SU-DHL-6 (cell line): Measurements from ENCODE around the gene RNF103.

Experiments
- H2AFZ ChIP-seq: fragments of 200-600 bp; sonication (generic); 2 replicates; pipeline ENCODE4 v1.6.1; 2014; ENCODE audit warnings: low read depth, mild to moderate bottlenecking, moderate library complexity, mixed read lengths, antibody characterized with exemption, low read length; ENCODE audit not compliant: severe bottlenecking
- H3F3A ChIP-seq: fragments of 200-600 bp; shearing (Covaris generic); 2 replicates; pipeline ENCODE4 v1.6.0; 2016; ENCODE audit warnings: antibody characterized with exemption, mild to moderate bottlenecking; ENCODE audit not compliant: insufficient read depth
- H3K27ac ChIP-seq: fragments of 200-600 bp; sonication (generic); 2 replicates; pipeline ENCODE4 v1.5.1; 2016; ENCODE audit warnings: low read depth, mild to moderate bottlenecking, low read length, moderate library complexity, mixed read lengths
- H3K27me3 ChIP-seq: fragments of 200-600 bp; sonication (generic), shearing (Covaris generic); 2 replicates; pipeline ENCODE4 v1.6.0; 2014; ENCODE audit warnings: mild to moderate bottlenecking, low read length
- H3K36me3 ChIP-seq: fragments of 200-600 bp; sonication (generic); 2 replicates; pipeline ENCODE4 v1.6.1; 2014; ENCODE audit warnings: mild to moderate bottlenecking, low read length, mixed read lengths
- H3K4me2 ChIP-seq: fragments of 300-600, 200-600 bp; shearing (Covaris generic), sonication (generic); 2 replicates; pipeline ENCODE4 v1.6.0; 2014; ENCODE audit warnings: low read length, low read depth, mild to moderate bottlenecking; ENCODE audit not compliant: poor library complexity, severe bottlenecking
- H3K4me3 ChIP-seq: fragments of 200-600 bp; sonication (generic); 2 replicates; pipeline ENCODE4 v1.5.1; 2014; ENCODE audit warnings: antibody characterized with exemption, low read length, mild to moderate bottlenecking, mixed read lengths; ENCODE audit not compliant: insufficient read depth, poor library complexity, severe bottlenecking
- H3K79me2 ChIP-seq: fragments of 200-600 bp; sonication (generic); 2 replicates; pipeline ENCODE4 v1.6.1; 2014; ENCODE audit warnings: mild to moderate bottlenecking, low read length, moderate library complexity; ENCODE audit not compliant: insufficient read depth
- H3K9ac ChIP-seq: fragments of 200-600 bp; sonication (generic); 2 replicates; pipeline ENCODE4 v1.7.0; 2014; ENCODE audit warnings: mild to moderate bottlenecking, low read length
- H3K9me2 ChIP-seq: fragments of 200-600 bp; sonication (generic); replicated peaks from 2 replicates; pipeline ENCODE4 v1.6.1; 2014; ENCODE audit warnings: low read length; ENCODE audit not compliant: insufficient read depth
- H3K9me3 ChIP-seq: fragments of 200-600 bp; sonication (generic); 2 replicates; pipeline ENCODE4 v1.6.1; 2014; ENCODE audit warnings: low read length, mixed read lengths; ENCODE audit not compliant: insufficient read depth
- H4K20me1 ChIP-seq: fragments of 200-600 bp; sonication (generic); 2 replicates; pipeline ENCODE4 v1.6.1; 2014; ENCODE audit warnings: low read depth, mild to moderate bottlenecking, antibody characterized with exemption, low read length, moderate library complexity, mixed read lengths
- EZH2phosphoT487 ChIP-seq: fragments of 200-600 bp; sonication (generic), shearing (Covaris generic); conservative IDR thresholded peaks from 2 replicates; pipeline ENCODE4 v1.6.1; 2018; ENCODE audit warnings: mild to moderate bottlenecking, antibody characterized with exemption, low read length, moderate library complexity, mixed read lengths
- TF ChIP-seq, protein P1 (sequence below): fragments of 200-600 bp; sonication (generic); IDR thresholded peaks from one replicate; pipeline ENCODE4 v1.5.1; 2017; ENCODE audit warnings: antibody characterized with exemption, mild to moderate bottlenecking, low read length, moderate library complexity; ENCODE audit not compliant: insufficient read depth, poor library complexity, severe bottlenecking

The RNF103 gene

DNA sequence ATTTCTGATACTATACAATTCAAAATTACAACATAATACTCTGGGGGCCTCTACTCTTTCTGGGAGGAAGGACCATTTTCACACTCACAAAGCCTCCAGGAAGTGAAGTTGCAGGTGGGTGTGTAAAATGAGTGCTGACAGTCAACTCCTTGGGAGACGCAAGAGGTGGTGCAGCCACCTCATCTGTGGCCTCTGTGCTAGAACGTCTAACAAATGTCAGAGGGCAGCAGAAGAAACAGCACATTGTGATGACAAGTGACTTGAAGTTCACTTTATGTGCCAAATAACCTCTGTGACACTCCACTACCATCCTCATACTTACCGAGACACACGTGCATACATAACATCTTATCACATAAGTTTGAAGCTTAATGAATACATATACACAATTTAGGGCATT is 10.2 kb downstream of the RNF103 start:
- Histone ChIP-seq H3F3A (no peaks in the 10 kb centered on the region), H2AFZ (no peak overlapping the region), H3K79me2 (no peaks in the 10 kb centered on the region), H3K36me3 (peaks cover 9% of the 10 kb centered on the region; the same call in 1 of the 2 replicates), H4K20me1 (no peaks in the 10 kb centered on the region), H3K27ac (no peak overlapping the region), H3K27me3 (no peaks in the 10 kb centered on the region), H3K4me3 (no peak overlapping the region), H3K9me3 (no peaks in the 10 kb centered on the region), H3K9ac (no peak overlapping the region), H3K9me2 (no peaks in the 10 kb centered on the region), H3K4me2 (no peak overlapping the region)
- TF ChIP-seq, protein P1, sequence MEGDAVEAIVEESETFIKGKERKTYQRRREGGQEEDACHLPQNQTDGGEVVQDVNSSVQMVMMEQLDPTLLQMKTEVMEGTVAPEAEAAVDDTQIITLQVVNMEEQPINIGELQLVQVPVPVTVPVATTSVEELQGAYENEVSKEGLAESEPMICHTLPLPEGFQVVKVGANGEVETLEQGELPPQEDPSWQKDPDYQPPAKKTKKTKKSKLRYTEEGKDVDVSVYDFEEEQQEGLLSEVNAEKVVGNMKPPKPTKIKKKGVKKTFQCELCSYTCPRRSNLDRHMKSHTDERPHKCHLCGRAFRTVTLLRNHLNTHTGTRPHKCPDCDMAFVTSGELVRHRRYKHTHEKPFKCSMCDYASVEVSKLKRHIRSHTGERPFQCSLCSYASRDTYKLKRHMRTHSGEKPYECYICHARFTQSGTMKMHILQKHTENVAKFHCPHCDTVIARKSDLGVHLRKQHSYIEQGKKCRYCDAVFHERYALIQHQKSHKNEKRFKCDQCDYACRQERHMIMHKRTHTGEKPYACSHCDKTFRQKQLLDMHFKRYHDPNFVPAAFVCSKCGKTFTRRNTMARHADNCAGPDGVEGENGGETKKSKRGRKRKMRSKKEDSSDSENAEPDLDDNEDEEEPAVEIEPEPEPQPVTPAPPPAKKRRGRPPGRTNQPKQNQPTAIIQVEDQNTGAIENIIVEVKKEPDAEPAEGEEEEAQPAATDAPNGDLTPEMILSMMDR, result no peak
- TF ChIP-seq EZH2phosphoT487, result no peak

DNA sequence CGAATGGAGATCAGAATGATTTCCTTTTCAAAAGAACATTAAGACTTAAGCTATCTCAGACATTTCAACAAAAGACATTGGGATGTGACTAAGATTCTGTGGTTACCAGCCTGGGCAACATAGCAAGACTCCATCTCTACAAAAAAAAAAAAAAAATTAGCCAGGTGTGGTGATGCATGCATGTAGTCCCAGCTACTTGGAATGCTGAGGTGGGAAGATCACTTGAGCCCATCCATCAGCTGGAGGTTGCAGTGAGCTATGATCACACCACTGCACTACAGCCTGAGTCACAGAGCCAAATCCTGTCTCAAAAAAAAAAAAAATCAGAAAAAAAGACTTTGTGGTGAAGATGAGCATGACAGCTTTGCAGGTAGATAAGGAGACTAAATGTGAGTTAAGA is 12.8 kb downstream of the RNF103 start:
- H3K79me2 ChIP-seq, result no peaks in the 10 kb centered on the region
- no peak for TF ChIP-seq EZH2phosphoT487
- TF ChIP-seq, protein P1, result no peak

DNA sequence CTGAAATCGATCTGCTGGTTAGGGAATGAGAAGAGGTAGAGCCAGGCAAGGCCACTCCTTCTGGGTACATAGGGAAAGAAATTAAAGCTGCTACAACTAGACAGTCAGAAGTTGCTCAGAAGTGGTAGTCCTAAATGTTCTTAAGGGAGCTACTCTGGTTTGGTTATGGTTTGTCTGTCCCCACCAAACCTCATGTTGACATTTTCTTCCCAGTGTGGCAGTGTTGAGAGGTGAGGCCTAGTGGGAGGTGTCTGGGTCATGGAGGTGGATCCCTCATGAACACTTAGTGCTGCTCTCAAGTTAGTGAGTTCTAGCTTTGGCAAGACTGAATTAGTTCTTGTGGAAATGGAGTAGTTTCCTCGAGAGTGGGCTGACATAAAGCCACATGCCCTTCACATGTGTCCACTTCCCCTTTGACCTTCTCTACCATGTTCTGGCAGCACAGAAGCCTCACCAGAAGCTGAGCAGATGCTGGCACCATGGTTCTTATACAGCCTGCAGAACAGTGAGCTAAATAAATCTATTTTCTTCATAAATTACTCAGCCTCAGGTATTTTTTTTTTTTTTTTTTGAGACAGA is 14.7 kb downstream of the RNF103 start:
- no peak overlapping the region for H3K4me2 ChIP-seq
- H3K9ac ChIP-seq, result no peak overlapping the region
- H3K79me2 ChIP-seq, result no peaks in the 10 kb centered on the region
- H3K36me3 ChIP-seq, result peaks cover 10% of the 10 kb centered on the region; the same call in 1 of the 2 replicates
- H4K20me1 ChIP-seq, result no peaks in the 10 kb centered on the region
- H3K27ac ChIP-seq, result no peak overlapping the region
- no peaks in the 10 kb centered on the region for H3K27me3 ChIP-seq
- H3K4me3 ChIP-seq, result no peak overlapping the region
- TF ChIP-seq EZH2phosphoT487, result no peak
- TF ChIP-seq, protein P1, result no peak
- H2AFZ ChIP-seq, result no peak overlapping the region
- no peaks in the 10 kb centered on the region for H3F3A ChIP-seq
- H3K9me3 ChIP-seq, result no peaks in the 10 kb centered on the region
- H3K9me2 ChIP-seq, result no peaks in the 10 kb centered on the region

More for the DNA sequence above, 12.8 kb downstream of the RNF103 start:
- no peak overlapping the region for H2AFZ ChIP-seq
- no peak overlapping the region for H3K27ac ChIP-seq
- no peaks in the 10 kb centered on the region for H3K9me2 ChIP-seq
- no peaks in the 10 kb centered on the region for H3K27me3 ChIP-seq
- 0 out of 2 replicates have a peak, but pooled peaks cover 7% of the 10 kb centered on the region for H3K36me3 ChIP-seq
- H3K9me3 ChIP-seq, result no peaks in the 10 kb centered on the region
- no peak overlapping the region for H3K9ac ChIP-seq
- no peaks in the 10 kb centered on the region for H4K20me1 ChIP-seq
- no peak overlapping the region for H3K4me2 ChIP-seq
- no peaks in the 10 kb centered on the region for H3F3A ChIP-seq
- no peak overlapping the region for H3K4me3 ChIP-seq
